Measurements from ENCODE around the gene RASGRP2. TPM values are rescaled to one million over a fixed set of nuclear protein-coding genes. Genes with fewer than 3 reads are reported as not detected.

Gene RASGRP2
- total and polyA plus RNA-seq, 11 donors = 16.2 to 78.9 (median 28.1) TPM

- Histone ChIP-seq H3K36me3 (peaks cover 0 to 57% (median 50%) of the 10 kb centered on the region in 9 donors), H3K4me1 (peaks cover 0 to 64% (median 56%) of the 10 kb centered on the region in 12 donors), H3K27me3 (no peaks in the 10 kb centered on the region), H3K4me3 (peak overlapping the region in 11 of 12 donors; percentile 59 to 99 (median 92)), H3K27ac (peak overlapping the region in 8 of 12 donors; percentile 45 to 100 (median 98)), H3K9me3 (no peaks in the 10 kb centered on the region)
- DNase-seq (no peak), ATAC-seq (no peak)
- WGBS, 4 donors = 6 to 16% (median 12%) methylated on average over 3 of the region's 3 CpGs
- intact Hi-C loops (cut with DNase I) = loop anchor here in 3 of 10 donors (5.0 to 10.0 kb wide), 2 partner anchors 35 to 338 kb away; partner anchors contain the start of genes RASGRP2 (in 2 of the 3), TM7SF2 (in 1 of the 3) and ZNHIT2 (in 1 of the 3)
- TF ChIP-seq CTCF (IDR thresholded peaks at IDR 0.05) (no peak), POLR2A (IDR thresholded peaks at IDR 0.05) (no peak)
Measured at GRCh38 chr11:64776875-64777274, 32.9 kb upstream of the RASGRP2 start.

- no peak for ATAC-seq
- Histone ChIP-seq H3K36me3 (peaks cover 0 to 61% (median 54%) of the 10 kb centered on the region in 9 donors), H3K27me3 (no peaks in the 10 kb centered on the region), H3K4me1 (peaks cover 0 to 68% (median 61%) of the 10 kb centered on the region in 12 donors), H3K9me3 (no peaks in the 10 kb centered on the region), H3K4me3 (peak overlapping the region in 10 of 12 donors; percentile 75 to 99 (median 94)), H3K27ac (peak overlapping the region in 3 of 12 donors; percentile 45 to 73 (median 69))
- intact Hi-C loops (cut with DNase I) = loop anchor here in 3 of 10 donors (5.0 to 10.0 kb wide), 2 partner anchors 34 to 338 kb away; partner anchors contain the start of genes RASGRP2 (in 2 of the 3), TM7SF2 (in 1 of the 3) and ZNHIT2 (in 1 of the 3)
- 40 to 51% (median 41%) methylated on average over 6 of the region's 6 CpGs for WGBS, 4 donors
- no peak for DNase-seq
- TF ChIP-seq POLR2A (IDR thresholded peaks at IDR 0.05) (no peak), CTCF (IDR thresholded peaks at IDR 0.05) (no peak)
Measured at GRCh38 chr11:64776425-64776824, 32.5 kb upstream of the RASGRP2 start.

GRCh38 chr11:64774144-64774543 lies 30.2 kb upstream of the RASGRP2 start:
- no peaks in the 10 kb centered on the region for H3K27me3 ChIP-seq
- H3K27ac ChIP-seq = peak overlapping the region in 4 of 12 donors; percentile 6 to 83 (median 22)
- H3K4me3 ChIP-seq = no peak overlapping the region
- intact Hi-C loops (cut with DNase I) = loop anchor here in 1 of 10 donors (10.0 kb wide), 1 partner anchor 341 kb away; the partner anchor contains the start of genes TM7SF2 and ZNHIT2
- DNase-seq (no peak), ATAC-seq (no peak)
- H3K4me1 ChIP-seq = peaks cover 0 to 64% (median 57%) of the 10 kb centered on the region in 12 donors
- WGBS, 4 donors = 61 to 65% (median 62%) methylated on average over 5 of the region's 5 CpGs
- H3K9me3 ChIP-seq = no peaks in the 10 kb centered on the region
- peaks cover 0 to 84% (median 77%) of the 10 kb centered on the region in 9 donors for H3K36me3 ChIP-seq
- TF ChIP-seq CTCF (IDR thresholded peaks at IDR 0.05) = no peak
- no peak for TF ChIP-seq POLR2A (IDR thresholded peaks at IDR 0.05)

DNA sequence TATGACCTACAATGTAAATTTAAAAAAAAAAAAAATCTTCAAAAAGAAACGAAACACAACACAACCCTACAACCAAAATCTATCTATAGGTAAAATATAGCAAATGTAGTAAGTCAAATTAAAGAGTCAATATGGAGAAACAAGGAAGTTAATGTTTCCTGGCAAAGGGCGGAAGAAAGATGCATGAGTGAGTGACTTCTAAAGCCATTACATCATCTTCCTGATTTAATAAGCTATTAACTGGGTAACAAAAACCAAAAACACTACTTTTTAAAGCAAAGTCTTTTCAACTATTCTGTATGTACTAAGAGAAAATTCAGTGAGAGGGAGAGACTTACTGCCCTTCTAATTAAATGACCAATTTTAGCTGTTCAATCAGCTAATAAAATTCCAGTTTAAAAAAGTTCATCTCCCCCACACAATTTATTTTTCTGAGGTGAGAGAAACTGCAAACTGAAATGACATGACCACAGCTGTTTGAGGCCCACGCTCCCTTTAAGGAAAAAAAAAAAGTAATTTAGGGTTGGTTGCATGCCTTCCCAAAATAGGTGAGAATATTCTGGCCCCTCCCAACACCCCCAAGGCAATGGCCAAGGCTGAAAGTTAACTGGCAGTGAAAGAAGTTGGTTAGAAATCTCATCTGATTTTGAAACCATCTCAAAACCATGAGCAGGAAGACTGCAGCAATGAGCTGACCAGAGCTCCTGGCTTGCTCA lies 28.5 kb upstream of the RASGRP2 start:
- ATAC-seq = no peak
- H3K36me3 ChIP-seq = peaks cover 0 to 100% (median 94%) of the 10 kb centered on the region in 9 donors
- peaks cover 0 to 81% (median 63%) of the 10 kb centered on the region in 12 donors for H3K4me1 ChIP-seq
- peak overlapping the region in 1 of 12 donors; percentile 16 for H3K4me3 ChIP-seq
- DNase-seq = no peak
- H3K9me3 ChIP-seq = no peaks in the 10 kb centered on the region
- 55 to 62% (median 59%) methylated on average over 3 of the region's 3 CpGs for WGBS, 4 donors
- H3K27ac ChIP-seq = peak overlapping the region in 4 of 12 donors; percentile 7 to 83 (median 18)
- no peaks in the 10 kb centered on the region for H3K27me3 ChIP-seq
- intact Hi-C loops (cut with DNase I) = loop anchor here in 1 of 10 donors (10.0 kb wide), 1 partner anchor 342 kb away; the partner anchor contains the start of genes TM7SF2 and ZNHIT2
- TF ChIP-seq CTCF (IDR thresholded peaks at IDR 0.05) (no peak), POLR2A (IDR thresholded peaks at IDR 0.05) (no peak)
